DMS153 treated with DMSO at 0.1 percent for 48 hours (cell line): Measurements from ENCODE around the gene CDK14.
A peak's percentile ranks its signal among the peaks of the same experiment; 100 is the strongest.

Experiments used
- DNase-seq: peaks from one replicate; lab custom pipeline; 2025; ENCODE audit not compliant: unreplicated experiment; lab: John Stamatoyannopoulos, UW

Gene CDK14

GRCh38 chr7:90938371-90938770 lies 342.2 kb downstream of the CDK14 start:
- DNase-seq, result no peak

- DNase-seq, result no peak
Measured at GRCh38 chr7:90939666-90940065, 343.5 kb downstream of the CDK14 start.

DNA sequence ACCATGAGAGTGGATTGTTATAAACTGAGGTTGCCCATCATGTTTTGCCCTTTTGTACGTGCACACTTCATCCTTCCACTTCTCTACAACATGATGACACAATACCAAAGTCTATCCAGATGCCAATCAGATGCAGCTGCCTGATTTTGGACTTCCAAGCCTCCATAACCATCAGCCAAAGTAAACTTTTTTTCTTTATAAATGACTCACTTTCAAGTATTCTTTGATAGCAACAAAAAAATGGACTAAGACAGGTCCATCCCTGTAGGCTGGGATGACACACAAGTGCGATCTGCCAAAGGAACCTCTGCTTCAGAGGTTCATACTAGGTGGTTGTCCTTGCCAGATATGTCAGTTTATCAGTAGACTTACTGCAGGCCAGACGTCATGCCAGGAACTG lies 347.9 kb downstream of the CDK14 start:
- DNase-seq, result no peak

- DNase-seq, result no peak
Measured at GRCh38 chr7:90945104-90945787, 349.1 kb downstream of the CDK14 start.

GRCh38 chr7:90946730-90947501 lies 350.8 kb downstream of the CDK14 start:
- DNase-seq, result no peak

- DNase-seq, result no peak
Measured at GRCh38 chr7:90948085-90948484, 352.0 kb downstream of the CDK14 start.

GRCh38 chr7:90951229-90951628 lies 355.1 kb downstream of the CDK14 start:
- DNase-seq, result no peak

DNA sequence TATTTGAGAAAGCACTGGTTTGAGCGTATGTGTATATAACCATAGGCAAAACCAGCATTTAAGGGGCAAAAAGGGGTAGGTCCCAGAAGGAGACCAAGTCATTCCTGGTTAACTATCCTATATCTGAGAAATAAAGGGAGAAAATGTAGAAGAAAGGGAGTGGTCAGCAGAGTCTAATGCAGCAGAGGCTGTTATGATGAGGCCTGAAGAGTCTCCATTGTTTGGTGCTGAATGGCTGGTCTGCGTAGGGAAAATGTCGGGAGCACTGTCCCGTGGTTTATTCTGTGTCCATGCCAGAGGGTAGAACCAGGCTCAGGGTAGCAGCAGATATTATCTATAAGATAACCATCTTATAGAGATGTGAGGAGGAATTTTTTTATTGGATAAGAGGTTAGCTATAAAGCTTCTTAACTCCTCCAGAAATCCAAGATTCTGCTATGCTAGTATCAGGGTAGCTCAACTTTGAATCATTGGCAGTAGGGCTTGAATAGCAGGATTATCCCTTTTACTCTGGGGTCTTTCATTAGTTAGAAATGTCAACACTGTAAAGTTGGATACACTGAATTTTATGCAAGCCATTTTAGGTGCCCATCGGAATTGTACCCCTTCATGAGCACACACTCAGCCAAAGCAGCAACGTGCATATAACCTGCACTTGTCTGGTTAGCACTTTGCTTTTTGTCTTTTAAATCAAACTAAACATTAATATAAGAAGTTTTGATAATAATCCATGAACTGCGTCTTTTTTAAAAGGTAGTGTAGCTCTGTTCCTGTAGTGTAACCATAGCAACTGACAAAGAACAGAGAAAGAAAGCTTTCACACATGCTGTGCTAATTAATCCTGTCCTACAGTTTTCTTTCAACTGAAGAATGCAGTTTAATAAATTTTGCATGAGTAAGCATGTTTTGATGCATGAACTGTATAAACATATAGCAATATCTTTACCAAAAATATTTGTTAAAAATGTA lies 356.1 kb downstream of the CDK14 start:
- no peak for DNase-seq

GRCh38 chr7:90955641-90956207 lies 359.6 kb downstream of the CDK14 start:
- DNase-seq, result peak; percentile 71

- DNase-seq, result no peak
Measured at GRCh38 chr7:90957883-90958282, 361.8 kb downstream of the CDK14 start.

DNA sequence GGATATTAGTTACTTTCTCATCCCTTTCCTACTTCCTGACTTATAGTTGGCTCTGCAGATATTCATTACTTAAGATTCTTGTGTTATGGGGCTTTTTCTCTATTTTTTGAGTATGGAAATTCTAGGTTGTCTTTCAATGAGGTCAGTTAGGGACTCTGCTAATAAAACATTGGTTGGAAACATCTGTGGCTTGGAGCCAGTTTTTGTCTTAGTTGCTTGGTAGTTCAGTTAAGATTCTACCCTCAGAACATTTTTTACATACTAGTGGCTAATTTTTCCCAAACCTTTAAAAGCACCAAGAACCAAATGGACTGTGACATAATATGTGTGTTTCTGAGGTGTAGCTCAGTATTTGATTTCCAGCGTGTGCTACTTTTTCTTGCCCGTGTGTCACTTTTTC lies 362.5 kb downstream of the CDK14 start:
- no peak for DNase-seq

- no peak for DNase-seq
Measured at GRCh38 chr7:90961037-90961725, 365.1 kb downstream of the CDK14 start.

DNA sequence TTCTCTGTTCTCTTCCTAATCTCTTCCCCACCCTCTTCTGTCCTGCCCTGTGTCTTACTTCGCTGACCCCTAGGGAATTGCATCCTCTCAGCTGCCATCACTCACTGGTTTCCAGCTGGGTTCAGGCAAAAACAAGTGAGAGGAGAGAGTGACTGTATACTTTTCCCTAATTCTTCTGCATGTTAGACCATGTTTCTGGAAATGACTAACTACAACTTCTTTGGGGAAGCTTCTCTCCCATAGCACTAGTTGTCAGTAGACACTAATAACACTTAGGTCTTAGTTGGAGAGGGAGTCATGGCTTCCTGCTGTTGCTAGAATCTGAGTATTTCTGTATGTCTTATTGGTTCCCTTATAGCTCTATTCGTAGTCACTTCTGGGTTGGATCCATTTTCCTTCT lies 369.1 kb downstream of the CDK14 start:
- DNase-seq, result no peak

DNA sequence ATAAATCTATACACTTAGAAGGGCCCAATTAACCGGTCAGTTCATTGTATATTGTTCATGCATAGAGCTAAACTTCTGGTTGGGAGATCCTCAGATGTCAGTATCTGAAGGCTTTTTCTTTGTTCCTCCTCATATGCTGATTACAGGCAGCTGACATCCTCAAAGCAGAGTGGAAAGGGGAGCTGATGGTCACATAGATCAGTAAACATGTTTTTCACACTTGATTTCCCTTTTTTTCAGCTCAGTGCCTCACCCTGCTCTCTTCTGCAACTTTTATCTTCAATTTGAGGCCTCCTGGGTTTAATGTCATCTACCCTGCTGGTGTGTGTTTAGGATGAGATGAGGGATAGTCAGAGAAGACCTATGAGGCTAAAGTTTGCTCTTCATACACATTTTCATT lies 370.2 kb downstream of the CDK14 start:
- DNase-seq, result no peak

DNA sequence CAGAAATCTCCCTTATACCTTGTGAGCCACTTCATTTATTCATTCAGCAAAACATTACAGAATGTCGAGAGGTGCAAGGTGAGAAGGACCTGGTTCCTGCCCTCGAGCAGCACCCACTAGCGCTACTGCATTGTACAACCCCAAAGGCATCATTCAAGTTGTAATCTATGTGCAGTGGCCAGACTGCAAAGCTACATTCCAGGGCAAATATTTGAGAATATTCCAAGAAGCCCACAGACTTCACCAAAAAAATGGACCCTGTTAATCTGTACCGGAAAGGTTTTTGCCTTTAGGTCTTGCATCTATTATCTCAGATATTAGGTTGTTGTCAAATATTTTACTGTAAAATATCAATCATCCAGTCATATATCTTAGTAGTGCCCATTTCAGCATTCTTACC lies 372.8 kb downstream of the CDK14 start:
- DNase-seq, result no peak

- DNase-seq, result no peak
Measured at GRCh38 chr7:90972906-90973550, 376.9 kb downstream of the CDK14 start.

DNA sequence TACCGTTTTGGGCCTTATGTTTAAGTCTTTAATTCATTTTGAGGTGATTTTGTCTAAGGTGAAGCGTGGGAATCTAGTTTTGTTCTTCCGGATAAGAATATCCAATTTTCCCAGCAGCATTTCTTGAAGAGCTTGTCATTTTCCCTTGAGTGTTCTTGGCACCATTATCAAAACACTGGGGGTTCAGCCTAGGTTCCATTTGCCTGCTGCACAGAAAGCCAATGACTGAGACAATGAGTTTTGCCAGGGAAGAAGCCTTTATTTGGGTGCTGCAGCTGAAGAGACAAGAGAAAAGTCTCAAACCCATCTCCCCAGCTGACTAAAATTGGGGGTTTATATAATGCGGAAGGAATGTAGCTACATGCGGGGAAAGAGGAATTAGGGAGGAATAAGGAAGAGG lies 380.9 kb downstream of the CDK14 start:
- DNase-seq, result no peak

DNA sequence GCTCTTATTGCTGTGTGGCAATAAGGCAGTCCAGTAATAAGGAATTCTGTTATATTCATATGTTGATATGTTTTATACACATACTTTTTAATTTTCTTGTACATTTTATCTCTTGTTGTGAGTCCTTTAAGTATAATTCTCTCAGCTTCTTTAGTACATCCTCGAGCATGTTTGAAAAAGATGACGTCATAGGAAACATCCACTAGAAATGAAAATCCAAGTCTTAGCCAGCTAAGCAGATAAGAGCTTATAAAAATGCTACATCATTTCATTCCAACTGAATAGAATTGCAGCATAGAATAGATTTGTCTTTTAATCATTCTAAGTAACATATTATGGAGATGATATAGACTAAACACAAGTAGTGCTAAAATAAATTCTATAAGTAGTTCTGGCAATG lies 384.4 kb downstream of the CDK14 start:
- no peak for DNase-seq

DNA sequence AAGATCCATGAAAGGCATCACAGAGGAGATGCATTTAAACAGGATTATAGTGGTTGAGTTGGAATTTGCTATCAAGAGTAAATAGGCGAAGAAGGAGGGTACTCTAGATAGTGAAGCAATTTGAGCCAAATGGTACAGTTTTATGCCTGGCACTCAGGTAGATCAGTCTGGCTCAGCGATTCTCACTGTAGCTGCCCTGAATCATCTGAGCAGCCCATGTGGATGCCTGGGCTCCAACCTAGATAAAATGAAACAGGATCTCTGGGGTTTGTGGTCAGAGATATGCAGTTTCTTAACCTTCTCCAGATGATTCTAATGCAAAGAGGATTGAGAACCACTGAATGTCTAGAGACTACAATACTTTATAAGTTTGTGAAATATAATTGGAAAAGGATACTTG lies 386.1 kb downstream of the CDK14 start:
- DNase-seq, result no peak

- DNase-seq, result no peak
Measured at GRCh38 chr7:90984692-90985091, 388.6 kb downstream of the CDK14 start.
